Stimulated activated naive CD4-positive, alpha-beta T cell (primary cell): ENCODE data around the gene CDC27.
A peak's percentile ranks its signal among the peaks of the same experiment; 100 is the strongest.
"Not testable (repeated sequence)": the region's sequence is repeated elsewhere in the genome, so short reads cannot be mapped to it uniquely, and the experiment has no call there.

Source experiments
- DNase-seq, 6 experiments: peaks; one replicate each; lab custom pipeline; 2025; lab: John Stamatoyannopoulos, UW

CDC27 gene, protein sequence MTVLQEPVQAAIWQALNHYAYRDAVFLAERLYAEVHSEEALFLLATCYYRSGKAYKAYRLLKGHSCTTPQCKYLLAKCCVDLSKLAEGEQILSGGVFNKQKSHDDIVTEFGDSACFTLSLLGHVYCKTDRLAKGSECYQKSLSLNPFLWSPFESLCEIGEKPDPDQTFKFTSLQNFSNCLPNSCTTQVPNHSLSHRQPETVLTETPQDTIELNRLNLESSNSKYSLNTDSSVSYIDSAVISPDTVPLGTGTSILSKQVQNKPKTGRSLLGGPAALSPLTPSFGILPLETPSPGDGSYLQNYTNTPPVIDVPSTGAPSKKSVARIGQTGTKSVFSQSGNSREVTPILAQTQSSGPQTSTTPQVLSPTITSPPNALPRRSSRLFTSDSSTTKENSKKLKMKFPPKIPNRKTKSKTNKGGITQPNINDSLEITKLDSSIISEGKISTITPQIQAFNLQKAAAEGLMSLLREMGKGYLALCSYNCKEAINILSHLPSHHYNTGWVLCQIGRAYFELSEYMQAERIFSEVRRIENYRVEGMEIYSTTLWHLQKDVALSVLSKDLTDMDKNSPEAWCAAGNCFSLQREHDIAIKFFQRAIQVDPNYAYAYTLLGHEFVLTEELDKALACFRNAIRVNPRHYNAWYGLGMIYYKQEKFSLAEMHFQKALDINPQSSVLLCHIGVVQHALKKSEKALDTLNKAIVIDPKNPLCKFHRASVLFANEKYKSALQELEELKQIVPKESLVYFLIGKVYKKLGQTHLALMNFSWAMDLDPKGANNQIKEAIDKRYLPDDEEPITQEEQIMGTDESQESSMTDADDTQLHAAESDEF

DNA sequence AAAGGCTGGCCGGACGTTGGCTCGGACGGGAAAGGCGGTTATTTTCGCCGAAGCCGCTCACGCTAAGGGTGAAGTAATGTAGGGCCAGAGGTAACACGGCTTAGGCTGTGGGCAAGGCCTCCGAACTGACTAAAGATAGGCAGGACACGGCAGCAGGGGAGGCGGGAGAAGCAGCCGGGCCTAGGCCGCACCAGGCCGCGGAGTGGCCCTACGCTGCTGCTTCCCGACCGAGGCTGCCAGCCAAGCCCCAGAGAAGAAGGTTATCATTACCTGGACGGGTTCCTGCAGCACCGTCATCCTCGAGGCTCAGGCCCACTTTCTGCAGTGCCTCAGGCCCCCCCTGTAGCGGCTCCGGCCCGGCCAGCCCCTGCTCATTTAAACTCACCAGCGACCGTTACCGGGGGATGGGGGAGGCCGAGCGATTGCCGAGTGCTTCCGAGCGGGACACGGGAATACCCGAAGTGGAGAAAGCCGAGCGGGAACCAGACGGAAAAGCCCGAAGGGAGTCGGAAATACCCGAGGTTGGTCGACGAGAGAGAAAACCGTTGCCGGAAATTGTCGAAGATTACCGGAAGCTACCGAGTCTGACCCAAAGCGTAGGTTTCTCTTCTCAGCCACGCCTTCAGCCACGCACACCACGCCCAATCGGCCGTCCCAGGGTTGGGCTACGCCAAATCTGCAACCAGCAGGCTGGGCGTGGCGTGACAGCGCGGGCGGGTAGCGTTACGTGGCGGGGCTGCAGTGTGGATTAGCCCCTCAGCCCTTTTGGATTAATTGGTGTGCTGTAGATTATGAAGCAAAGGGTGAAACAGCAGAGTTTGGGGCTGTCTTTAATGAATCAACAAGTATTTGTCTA lies at the start of gene CDC27:
Gene CDC27, minus strand, starts transcription at position 420 of the 856 bp plus-strand sequence. Its CDS starts 123 bp downstream, at position 297.
- peak; percentile 98 to 99 (median 99) for DNase-seq

DNA sequence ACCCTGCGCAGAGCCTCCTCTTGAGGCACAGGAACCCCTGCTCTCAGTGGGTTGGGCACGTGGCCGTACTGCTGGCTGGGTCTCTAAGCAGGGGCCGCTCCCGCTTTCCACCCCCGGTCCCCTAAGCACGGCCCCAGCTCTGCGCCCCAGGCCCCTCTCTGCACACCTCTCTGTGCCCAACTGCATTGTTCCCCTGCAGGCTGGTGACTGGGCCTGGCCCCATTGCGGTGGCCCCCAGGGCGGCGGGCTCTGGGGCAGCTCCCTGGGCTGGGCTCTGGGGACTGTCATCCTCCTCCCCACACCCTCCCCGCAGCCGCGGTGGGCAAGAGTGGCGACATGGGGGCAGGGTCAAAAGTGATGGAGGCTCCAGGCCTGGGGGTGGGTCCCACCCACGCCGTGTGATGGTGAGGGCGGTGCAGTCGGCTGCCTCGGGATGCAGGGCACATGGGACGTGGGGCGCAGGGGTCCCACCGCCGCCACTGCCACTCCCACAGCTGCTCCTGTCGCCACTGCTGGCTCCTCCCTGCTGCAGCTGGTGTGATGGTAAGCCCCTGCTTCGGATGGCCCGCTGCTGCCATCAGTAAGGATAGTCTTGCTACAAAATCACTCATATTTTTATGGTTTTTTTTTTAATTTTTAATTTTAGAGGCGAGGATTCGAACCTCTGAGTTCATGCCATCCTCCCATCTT lies 49.4 kb upstream of the CDC27 start:
- no peak for DNase-seq

DNA sequence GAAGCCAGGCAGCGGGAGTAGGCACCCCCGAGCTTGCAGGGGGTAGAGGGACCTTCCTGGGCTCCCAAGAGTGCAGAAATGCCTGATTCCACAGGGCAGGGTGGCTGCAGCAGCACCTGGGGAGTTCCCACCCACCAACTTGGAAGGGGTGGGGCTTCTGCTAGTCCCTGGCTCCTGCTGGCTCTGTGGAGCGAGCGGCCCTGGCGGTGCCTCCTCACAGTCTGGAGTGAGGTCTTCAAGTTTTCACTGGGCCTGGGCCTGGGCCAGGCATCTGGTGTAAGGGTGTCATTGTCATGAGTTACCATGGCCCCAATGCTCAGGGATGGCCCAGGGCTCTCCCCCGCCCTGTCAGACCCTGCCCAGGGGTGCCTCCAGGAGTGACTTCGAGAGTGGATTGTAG lies 48.7 kb upstream of the CDC27 start:
- DNase-seq, result no peak

DNA sequence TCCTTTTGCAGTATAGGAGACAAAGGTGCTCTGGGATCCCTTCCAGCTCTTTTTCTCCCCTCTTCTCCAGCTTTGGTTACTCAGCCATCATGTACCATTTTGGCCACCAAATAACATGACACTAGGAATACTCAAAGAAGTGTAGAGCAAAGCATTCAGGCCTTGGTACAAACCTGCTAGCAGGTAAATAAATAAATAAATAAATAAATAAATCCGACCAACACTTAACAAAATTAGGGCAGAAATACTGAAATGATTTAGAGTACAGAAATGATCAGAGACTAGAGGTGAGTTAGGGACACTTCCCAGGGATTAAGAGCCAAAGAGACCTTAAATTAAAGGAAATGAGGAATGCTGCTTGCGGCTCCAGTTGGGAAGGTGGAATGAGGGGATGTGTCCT lies 46.8 kb upstream of the CDC27 start:
- DNase-seq, result no peak

DNA sequence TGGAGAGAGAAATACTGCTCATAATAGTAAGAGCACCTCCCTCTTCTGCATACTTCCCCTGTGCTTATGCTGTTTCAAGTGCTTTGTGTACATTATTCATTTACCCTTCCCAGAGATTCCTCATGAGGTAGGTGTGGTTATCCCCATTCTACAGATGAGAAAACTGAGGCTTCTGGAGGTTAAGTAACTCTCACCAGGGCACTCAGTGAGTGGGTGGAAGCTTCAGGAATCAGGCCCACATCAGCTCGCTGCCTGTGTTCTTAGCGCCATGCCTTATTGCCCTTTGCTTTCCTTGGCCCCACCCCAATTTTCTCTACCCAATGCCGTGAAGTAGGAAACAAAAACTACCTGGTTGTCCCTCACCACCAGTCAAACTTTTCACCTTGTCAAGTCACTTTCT lies 46.4 kb upstream of the CDC27 start:
- DNase-seq, result no peak

DNA sequence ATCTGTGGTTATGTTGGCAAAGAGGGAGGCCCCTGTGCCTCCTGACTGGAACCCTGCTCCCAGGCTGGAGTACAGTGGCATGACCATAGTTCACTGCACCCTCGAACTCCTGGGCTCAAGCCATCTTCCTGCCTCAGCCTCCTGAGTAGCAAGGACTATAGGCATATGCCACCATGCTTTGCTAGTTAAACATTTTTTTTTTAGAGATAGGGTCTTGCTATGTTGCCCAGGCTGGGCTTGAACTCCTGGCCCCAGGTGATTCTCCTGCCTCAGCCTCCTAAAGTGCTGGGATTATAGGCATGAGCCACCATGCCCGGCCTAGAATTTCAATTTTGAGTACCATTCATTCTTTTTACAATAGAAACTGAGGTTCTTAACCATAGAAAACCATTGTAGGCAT lies 43.4 kb upstream of the CDC27 start:
- no peak for DNase-seq

DNA sequence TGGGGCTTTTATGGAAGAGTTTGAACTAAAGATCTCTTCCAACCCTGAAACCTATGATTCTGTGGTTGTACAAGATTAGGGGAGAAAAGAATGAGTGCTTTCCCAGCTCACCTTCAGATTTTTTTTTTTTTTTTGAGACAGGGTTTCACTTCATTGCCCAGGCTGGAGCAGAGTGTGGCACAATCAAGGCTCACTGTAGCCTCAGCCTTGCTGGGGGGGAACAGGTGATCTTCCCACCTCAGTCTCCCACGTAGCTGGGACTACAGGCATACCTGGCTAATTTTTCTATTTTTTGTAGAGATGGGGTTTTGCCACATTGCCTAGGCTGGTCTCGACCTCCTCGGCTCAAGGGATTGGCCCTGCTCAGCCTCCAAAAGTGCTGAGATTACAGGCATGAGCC lies 42.8 kb upstream of the CDC27 start:
- DNase-seq, result no peak

DNA sequence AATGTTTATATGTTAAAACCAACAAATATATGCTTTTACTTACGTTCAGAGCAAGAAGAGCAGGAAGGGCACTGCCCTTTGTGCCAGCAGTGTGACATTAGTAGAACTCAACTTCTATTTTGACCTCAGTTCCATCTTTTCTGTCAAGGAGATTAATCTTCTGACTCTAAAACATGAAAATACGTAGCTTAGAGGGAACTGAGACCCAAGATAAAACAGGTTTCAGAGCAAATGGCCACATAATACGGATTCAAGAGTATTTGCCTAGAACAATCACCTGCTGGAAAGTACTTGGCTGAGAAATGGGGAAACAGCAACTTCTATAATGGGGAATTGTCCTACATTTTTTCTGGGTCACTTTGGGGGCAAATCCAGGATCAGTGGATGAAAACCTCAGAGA lies 42.2 kb upstream of the CDC27 start:
- no peak for DNase-seq

DNA sequence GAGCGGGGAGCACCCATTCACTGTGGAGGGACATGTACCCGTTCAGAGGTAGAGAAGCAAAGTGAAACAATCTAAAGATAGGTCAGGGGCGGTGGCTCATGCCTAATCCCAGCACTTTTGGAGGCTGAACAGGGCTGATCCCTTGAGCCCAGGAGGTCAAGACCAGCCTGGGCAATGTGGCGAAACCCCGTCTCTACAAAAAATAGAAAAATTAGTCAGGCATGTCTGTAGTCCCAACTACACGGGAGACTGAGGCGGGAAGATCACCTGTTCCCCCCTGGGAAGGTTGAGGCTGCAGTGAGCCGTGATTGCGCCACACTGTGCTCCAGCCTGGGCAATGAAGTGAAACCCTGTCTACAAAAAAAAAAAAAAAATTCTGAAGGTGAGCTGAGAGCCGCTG lies 41.8 kb upstream of the CDC27 start:
- no peak for DNase-seq

DNA sequence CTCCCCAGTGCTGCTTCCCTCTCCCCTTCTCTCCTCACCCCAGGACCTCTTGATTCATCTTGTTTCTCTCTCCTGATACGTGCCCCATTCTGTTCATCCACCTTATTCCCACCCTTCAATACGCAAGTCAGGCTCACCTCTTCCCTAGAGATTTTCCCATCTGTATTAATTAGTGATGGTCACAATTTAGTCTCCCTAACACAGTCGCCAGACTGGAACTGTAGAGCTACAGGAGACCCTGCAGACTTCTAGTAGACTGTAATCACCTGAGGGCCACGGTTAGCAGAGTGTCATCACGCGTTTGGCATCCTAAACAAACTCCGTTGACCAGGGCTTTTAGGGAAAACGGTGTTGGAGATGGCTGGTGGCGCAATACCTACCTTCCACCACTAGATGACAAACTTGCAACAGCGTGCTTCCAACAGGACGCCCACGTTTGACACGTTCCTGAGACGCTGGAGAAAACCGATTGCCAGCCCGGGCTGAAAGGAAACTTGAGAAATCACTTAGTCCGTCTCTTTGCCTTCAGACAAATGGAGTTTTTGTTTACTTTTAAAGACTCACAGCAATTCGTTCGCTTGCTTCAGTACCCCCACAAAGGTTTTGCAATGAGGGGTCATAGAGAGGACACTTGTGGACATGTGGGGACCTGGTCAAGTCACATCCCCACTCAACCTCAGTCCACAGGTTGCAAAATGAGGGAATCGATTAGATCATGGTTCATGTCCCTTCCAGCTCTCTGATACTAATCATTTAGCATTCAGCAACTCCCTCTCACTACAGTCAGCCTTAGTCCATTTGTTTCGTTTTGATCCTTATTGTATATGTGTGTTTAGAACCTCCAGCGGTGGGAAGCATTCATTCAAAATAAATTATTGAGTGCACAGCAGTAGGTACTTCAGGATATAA lies 40.7 kb upstream of the CDC27 start:
- DNase-seq, result peak; percentile 33 to 65 (median 42)

DNA sequence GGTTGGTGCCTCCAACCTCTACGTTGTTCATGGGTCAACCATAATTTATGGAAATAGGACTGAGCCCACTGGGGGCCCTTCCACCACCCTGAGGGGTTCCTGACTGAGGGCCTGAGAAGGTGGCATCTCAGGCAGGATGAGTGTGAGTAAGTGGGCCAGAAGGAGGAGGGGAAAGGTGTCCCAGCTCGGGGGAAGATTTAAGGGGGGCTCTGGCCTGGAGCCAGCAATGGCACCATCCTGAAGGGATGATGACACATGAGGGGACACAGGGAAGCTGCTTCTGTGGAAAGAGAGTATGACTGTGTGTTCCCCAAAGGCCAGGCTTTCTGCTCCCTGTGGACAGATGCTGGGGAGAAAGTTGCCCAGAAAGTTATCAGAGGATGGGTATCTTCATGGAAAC lies 38.8 kb upstream of the CDC27 start:
- no peak for DNase-seq

DNA sequence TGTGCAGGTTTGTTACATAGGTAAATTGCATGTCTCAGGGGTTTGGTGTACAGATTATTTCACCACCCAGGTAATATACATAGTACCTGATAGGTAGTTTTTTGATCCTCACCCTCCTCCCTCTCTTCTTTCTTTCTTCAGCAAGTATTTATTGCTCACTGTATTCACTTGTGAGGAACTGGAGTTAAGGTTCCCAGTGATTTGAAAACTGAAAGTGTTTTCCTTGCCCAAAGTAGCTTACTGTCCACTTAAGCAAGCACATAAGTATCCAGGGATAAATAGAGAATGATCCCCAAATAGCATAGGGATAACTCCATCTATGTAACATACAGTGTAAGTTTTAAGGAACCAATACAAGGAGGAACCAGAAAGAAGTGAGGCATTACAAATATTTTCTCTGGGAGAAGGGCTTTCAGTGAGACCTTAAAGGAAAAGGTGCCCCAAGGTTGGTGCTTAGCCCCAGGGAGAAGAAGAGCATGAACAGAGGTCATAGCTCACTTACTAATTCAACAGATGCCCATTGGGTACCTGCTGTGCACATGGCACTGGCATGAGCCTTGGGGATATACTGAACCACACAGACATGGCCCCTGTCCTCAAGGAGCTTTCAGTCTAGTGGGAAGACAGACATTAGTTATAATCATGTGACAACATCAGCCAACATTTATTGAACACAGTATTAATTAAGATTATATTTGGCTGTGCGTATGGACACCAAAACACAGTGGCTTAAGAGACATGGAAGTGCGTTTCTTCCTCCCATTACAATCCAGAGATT lies 37.0 kb upstream of the CDC27 start:
- no peak for DNase-seq

DNA sequence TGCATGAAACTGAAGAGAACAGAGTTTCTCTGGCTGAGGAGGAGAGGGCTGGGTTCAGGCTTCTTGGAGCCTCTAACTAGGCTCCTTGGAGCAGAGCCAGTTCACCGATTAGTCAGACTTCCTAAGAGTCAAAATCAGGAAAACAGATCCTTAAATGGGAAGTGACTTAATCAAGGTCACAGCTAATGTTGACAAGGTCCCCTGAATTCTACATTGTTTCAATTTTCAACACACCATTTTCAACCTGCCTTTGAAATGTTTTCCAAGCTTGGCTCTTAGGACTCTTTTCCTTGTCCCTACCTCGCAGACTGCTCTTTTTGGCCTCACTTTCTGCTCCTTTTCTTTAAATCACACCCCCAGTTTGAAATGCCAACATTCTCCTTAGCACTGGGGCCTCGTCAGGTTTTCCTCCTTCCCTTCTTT lies 36.4 kb upstream of the CDC27 start:
- no peak for DNase-seq

DNA sequence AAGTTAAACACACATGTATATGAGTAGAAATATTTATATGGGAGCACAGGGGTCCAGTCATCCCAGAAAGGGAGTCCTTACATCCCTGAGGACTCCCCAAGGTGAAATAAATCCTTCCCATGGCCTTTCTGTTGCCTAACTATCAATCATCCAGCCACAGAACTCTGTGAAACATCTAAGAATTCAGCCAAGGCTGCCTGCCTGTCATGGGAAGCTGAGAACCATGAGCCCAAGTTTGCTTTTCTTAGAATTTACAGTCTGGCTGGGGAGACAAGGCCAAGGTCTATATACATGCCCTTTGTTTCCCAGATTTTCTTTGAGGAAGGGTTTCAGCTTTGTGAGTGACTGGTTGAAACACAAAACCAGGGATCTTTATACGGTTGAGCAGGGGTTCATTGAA lies 35.9 kb upstream of the CDC27 start:
- no peak for DNase-seq

DNA sequence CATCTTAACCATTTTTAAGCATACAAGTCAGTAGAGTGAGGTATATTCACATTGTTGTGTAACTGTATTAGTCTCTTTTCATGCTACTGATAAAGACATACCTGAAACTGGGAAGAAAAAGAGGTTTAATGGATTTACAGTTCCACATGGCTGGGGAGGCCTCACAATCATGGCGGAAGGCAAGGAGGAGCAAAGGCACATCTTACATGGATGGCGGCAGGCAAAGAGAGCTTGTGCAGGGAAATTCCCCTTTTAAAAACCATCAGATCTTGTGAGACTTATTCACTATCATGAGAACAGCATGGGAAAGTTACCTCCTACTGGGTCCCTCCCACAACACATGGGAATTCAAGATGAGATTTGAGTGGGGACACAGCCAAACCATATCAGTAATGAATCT lies 35.0 kb upstream of the CDC27 start:
- DNase-seq, result not testable (repeated sequence)

DNA sequence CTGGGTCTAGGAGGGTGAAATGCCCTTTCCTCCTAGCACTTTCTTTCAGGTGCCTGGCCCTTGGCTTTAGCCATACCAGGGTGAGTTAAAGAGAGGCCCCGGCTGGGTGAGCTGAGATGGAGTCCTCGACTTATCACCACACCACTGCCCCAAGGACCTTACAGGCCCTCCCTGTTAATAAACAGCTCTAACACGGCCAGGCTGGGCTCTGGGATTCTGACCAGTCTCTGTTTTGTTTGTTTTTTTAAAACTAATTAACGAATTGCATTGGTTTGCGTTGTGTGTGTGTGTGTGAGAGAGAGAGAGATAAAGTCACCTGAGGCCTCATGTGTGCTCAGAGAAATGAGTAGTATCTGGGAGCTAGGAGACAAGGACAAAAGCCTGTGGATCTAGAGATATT lies 34.4 kb upstream of the CDC27 start:
- no peak for DNase-seq

DNA sequence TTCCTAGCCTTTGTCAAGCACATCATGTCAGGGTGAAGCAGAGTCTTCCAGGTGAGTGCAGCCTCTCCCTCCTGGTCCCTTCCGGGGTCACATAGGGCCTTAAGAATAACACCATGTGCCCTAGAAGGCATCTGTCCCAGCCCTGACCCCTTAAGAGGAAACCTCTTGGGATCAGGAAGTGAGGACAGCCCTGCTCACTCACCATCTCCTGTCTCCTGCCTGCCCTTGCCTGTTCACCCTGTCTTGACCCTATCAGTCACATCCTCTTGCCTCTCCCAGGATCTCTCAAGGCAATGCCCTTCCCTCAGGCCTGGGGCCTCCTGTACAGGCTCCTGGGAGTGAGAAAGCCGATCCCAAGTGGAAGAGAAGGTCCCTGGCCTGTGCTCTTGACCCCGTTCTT lies 33.9 kb upstream of the CDC27 start:
- DNase-seq, result no peak

DNA sequence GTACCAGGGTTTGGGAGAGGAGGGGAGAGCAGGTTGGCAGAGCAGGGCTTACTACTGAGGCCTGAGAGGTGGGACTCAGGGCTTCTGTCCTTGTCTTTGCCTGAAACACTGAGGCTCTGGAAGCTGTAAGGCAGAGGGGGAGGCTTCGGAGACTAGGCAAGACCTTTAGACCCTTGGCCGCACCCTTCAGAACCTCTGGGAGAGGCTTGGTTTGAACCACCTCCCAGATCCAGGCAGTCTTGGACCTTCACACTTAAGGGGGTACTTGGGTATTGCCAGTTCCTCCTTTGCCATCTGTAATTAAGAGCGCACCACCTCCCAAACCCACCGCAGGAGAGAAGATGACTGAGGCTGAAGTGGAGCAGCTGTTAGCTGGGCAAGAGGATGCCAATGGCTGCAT lies 33.0 kb upstream of the CDC27 start:
- DNase-seq, result no peak

DNA sequence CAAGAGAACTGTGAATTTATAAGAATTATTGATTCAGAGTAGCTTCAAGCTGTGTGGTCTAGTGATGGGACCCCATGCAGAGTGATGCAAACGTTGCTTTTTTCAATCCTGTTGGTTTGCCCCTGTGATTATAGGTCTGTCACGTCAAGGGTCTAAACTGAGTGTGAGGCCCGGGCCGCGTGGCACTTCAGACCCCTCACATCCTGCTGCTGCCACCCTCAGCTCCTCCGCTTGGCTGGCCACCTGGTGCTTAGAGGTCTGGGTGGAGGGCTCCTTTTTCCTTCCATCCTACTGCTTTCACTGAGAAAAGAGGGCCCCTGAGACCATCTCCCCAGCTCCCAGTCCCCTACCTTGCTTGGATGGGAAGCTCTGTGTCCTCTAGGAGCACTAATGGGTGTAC lies 32.1 kb upstream of the CDC27 start:
- DNase-seq, result no peak

DNA sequence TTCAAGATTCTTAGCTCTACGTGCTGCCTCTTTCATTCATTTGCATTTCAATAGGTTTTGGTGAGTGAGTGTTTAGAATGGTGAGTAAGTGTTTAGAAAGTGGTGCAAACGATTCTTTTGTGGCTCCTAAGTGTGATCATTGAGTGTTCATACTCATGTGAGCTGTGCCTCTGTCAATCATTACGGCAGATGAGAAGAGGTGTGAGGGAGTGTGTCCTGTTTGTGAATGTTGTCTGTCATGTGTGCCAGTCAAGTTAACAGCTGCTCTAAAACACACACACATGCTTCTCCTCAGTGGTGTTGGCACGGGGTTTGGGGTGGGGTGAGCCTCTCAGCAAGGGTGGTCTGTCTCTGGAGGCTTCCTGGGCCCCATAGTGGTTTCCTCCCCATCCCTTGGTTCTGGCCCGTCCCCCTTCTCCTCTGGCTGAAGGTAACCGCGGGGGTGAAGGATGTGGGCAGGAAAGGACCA lies 31.5 kb upstream of the CDC27 start:
- DNase-seq, result peak in 2 of 6 experiments; percentile 4 to 8
